Transverse colon (tissue), 4 donors: ENCODE results near the gene VPS9D1. TPM values are rescaled to one million over a fixed set of nuclear protein-coding genes. Genes with fewer than 3 reads are reported as not detected.

ENCODE experiments used
- DNase-seq: peaks from one replicate; pipeline ENCODE4 v3.0.0-alpha.2; 2019
- H3K27ac ChIP-seq, 4 donors: fragments of 200-600 bp; sonication (generic); 2 replicates each; pipeline ENCODE4 v1.5.1; 2016 to 2018; ENCODE audit warnings: inconsistent platforms in 4 of 4
- H3K27me3 ChIP-seq: fragments of 200-600 bp; sonication (generic); 2 replicates; pipeline ENCODE4 v1.5.1; 2017; ENCODE audit warnings: inconsistent platforms
- H3K36me3 ChIP-seq, 4 donors: fragments of 200-600 bp; sonication (generic); 2 replicates each; pipeline ENCODE4 v1.5.1; 2017 to 2019; ENCODE audit warnings: inconsistent platforms in 4 of 4
- H3K4me1 ChIP-seq, 4 donors: fragments of 200-600 bp; sonication (generic); 2 replicates each; pipeline ENCODE4 v1.5.1; 2017 to 2020; ENCODE audit warnings: inconsistent platforms in 4 of 4
- H3K4me3 ChIP-seq, 4 donors: fragments of 200-600 bp; sonication (generic); 1 replicate in 1 of 4; 2 replicates in 3 of 4; pipeline versions ENCODE4 v1.5.1 to v1.6.1; 2017 to 2019; ENCODE audit warnings: inconsistent platforms in 4 of 4
- H3K9me3 ChIP-seq, 2 donors: fragments of 200-600 bp; sonication (generic); 2 replicates each; pipeline ENCODE4 v1.5.1; 2017 to 2019; ENCODE audit warnings: inconsistent platforms in 2 of 2
- CTCF ChIP-seq, 5 experiments: fragments of 200-600 bp in 3 of 5; fragments of 450-650 bp in 2 of 5; sonication (generic) in 3 of 5; IDR thresholded peaks; 1 replicate in 2 of 5; 2 replicates in 3 of 5; pipeline ENCODE4 v1.5.1; 2016 to 2017; ENCODE audit warnings: antibody characterized with exemption in 5 of 5, inconsistent platforms in 3 of 5, mild to moderate bottlenecking in 2 of 5, moderate library complexity in 1 of 5
- EP300 ChIP-seq: sonication (generic); formaldehyde crosslinking; IDR thresholded peaks from one replicate; pipeline ENCODE4 v1.6.1; 2017; ENCODE audit warnings: antibody characterized with exemption, low read depth
- POLR2A ChIP-seq: fragments of 450-650 bp; IDR thresholded peaks from one replicate; pipeline ENCODE4 v1.6.1; 2016; ENCODE audit warnings: antibody characterized with exemption, mild to moderate bottlenecking, moderate library complexity
- POLR2AphosphoS5 ChIP-seq, 3 donors: sonication (generic); formaldehyde crosslinking; IDR thresholded peaks; one replicate each; pipeline ENCODE4 v1.6.1; 2016; ENCODE audit warnings: antibody characterized with exemption in 3 of 3
- WGBS, 2 donors: methylation state at CpG; one replicate each; pipeline ENCODE4 v1.1.5; 2018; ENCODE audit warnings: low coverage in 1 of 2; 5-methylcytosine and 5-hydroxymethylcytosine counted together
- in situ Hi-C, 4 donors: fragments of 200-750 bp; cut with MboI; loops; one replicate each; pipeline versions ENCODE4 v1.15.0 to v1.15.1; 2017; ENCODE audit warnings: low sequenced_read_pairs in 3 of 4, low pct_ligation_motif_present in 1 of 4, low pct_unique_long_range_greater_than_20kb in 1 of 4
- intact Hi-C: fragments of 100-400 bp; cut with DNase I; formaldehyde crosslinking; loops from one replicate; pipeline ENCODE4 v1.15.1; 2023; ENCODE audit warnings: low total_unique reads
- total RNA-seq, 4 donors: library from RNA; depleted of rRNA; stranded (reverse); fragments of >200 nt; gene quantifications; one replicate each; pipeline ENCODE4 v1.1.0, GENCODE V29; 2016

VPS9D1 gene
- total RNA-seq, 4 donors from 2014 or later = 13.1 to 54.6 (median 18.8) TPM

DNA sequence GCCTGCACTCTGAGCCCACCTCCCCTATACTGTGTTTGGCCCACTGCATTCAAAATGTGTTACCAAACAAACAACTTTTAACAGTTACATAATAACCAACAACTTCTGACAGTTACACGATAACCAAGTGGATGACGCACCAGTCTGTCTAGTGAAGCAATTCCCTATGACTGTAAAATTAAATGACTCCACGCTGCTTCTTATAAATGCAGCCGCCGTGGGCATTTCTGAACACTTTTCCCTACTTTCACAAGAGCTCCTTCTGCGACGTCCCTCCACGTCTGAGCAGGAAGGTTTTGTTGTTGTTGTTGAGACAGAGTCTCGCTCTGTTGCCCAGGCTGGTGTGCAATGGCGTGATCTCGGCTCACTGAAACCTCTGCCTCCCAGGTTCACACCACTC, 28.2 kb upstream of the VPS9D1 start:
- Histone ChIP-seq H3K27me3 (no peaks in the 10 kb centered on the region), H3K4me1 (peaks cover 0 to 7% (median 0%) of the 10 kb centered on the region in 4 donors), H3K4me3 (no peak overlapping the region), H3K9me3 (no peaks in the 10 kb centered on the region), H3K27ac (no peak overlapping the region), H3K36me3 (no peaks in the 10 kb centered on the region)
- DNase-seq = no peak
- TF ChIP-seq POLR2AphosphoS5 (IDR thresholded peaks at IDR 0.05) (no peak), POLR2A (no peak), CTCF (IDR thresholded peaks at IDR 0.05) (no peak), EP300 (no peak)
- in situ Hi-C loops = no loop called here
- 89 to 94% methylated on average over 7 to 11 of the region's 11 CpGs for WGBS, 2 donors
- intact Hi-C loops = no loop called here

DNA sequence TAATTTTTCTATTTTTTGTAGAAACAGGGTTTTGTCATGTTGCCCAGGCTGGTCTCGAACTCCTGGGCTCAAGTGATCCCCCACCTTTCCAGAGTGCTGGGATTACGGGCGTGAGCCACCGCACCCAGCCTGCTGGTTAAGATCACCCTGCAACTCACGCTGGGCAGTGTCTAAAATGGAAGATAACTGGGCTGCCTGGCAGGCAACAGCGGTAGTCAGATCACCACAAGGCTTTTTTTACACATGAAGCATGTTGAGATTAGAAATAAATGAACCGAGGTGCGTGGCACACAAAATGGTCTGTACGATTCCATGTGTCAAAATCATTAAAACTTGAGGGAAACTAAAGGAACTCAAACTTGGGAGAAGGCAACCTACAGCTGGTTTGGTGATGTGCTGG, 27.4 kb upstream of the VPS9D1 start:
- H3K4me3 ChIP-seq = no peak overlapping the region
- DNase-seq = no peak
- peaks cover 0 to 7% (median 0%) of the 10 kb centered on the region in 4 donors for H3K4me1 ChIP-seq
- no peaks in the 10 kb centered on the region for H3K27me3 ChIP-seq
- in situ Hi-C loops = no loop called here
- TF ChIP-seq POLR2AphosphoS5 (IDR thresholded peaks at IDR 0.05) (no peak), POLR2A (no peak), CTCF (IDR thresholded peaks at IDR 0.05) (no peak), EP300 (no peak)
- H3K36me3 ChIP-seq = no peaks in the 10 kb centered on the region
- no peak overlapping the region for H3K27ac ChIP-seq
- intact Hi-C loops = no loop called here
- H3K9me3 ChIP-seq = no peaks in the 10 kb centered on the region
- 80 to 91% methylated on average over 1 to 9 of the region's 9 CpGs for WGBS, 2 donors

DNA sequence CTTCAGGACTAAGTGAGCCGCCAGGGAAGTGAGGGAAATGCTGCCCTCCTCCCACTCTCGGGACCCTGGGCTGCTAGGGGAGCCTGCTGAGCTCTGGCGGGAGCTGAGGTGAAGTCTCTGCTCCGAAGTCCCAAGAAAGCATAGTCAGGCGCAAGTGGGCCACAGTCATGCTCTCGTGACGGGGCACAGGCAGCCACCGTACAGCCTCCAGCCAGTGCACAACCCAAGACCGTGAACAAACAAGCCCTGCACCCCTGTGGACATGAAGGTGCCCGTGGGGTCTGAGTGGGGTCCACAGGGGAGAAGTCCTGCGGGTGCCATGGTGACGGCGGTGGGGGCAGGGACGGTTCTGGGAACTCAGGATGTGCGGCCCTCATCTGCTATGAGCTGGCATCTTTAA, 25.3 kb upstream of the VPS9D1 start:
- Histone ChIP-seq H3K36me3 (no peaks in the 10 kb centered on the region), H3K9me3 (no peaks in the 10 kb centered on the region), H3K27ac (no peak overlapping the region), H3K4me1 (peaks cover 0 to 7% (median 0%) of the 10 kb centered on the region in 4 donors), H3K4me3 (no peak overlapping the region), H3K27me3 (no peaks in the 10 kb centered on the region)
- in situ Hi-C loops (no loop called here), intact Hi-C loops (no loop called here)
- DNase-seq = no peak
- TF ChIP-seq EP300 (no peak), CTCF (IDR thresholded peaks at IDR 0.05) (no peak), POLR2A (no peak), POLR2AphosphoS5 (IDR thresholded peaks at IDR 0.05) (no peak)
- 83 to 98% methylated on average over 4 to 14 of the region's 15 CpGs for WGBS, 2 donors

GRCh38 chr16:89744813-89745212, 24.1 kb upstream of the VPS9D1 start:
- DNase-seq = no peak

GRCh38 chr16:89742948-89743347, 22.2 kb upstream of the VPS9D1 start:
- in situ Hi-C loops = no loop called here
- TF ChIP-seq CTCF (IDR thresholded peaks at IDR 0.05) (no peak), POLR2A (no peak), EP300 (no peak), POLR2AphosphoS5 (IDR thresholded peaks at IDR 0.05) (no peak)
- Histone ChIP-seq H3K4me3 (no peak overlapping the region), H3K9me3 (no peaks in the 10 kb centered on the region), H3K36me3 (peaks cover 0 to 25% (median 11%) of the 10 kb centered on the region in 4 donors), H3K27ac (no peak overlapping the region), H3K4me1 (no peaks in the 10 kb centered on the region), H3K27me3 (no peaks in the 10 kb centered on the region)
- 90% methylated on average over 4 of the region's 4 CpGs; no CpG with 5 or more reads in 1 of the 2 donors for WGBS, 2 donors
- intact Hi-C loops = no loop called here
- DNase-seq = no peak

More at GRCh38 chr16:89744813-89745212, 24.1 kb upstream of the VPS9D1 start:
- TF ChIP-seq POLR2AphosphoS5 (IDR thresholded peaks at IDR 0.05) (no peak), POLR2A (no peak), EP300 (no peak)
- WGBS, 2 donors = 99% methylated on average over 16 of the region's 16 CpGs; no CpG with 5 or more reads in 1 of the 2 donors
- in situ Hi-C loops (no loop called here), intact Hi-C loops (no loop called here)
- no peaks in the 10 kb centered on the region for H3K27me3 ChIP-seq
- H3K4me3 ChIP-seq = no peak overlapping the region
- peaks cover 0 to 6% (median 2%) of the 10 kb centered on the region in 4 donors for H3K36me3 ChIP-seq
- H3K4me1 ChIP-seq = peaks cover 0 to 5% (median 0%) of the 10 kb centered on the region in 4 donors
- H3K27ac ChIP-seq = no peak overlapping the region
- no peaks in the 10 kb centered on the region for H3K9me3 ChIP-seq
